ENCODE measurements around the gene TMEM255B. TPM values are rescaled to one million over a fixed set of nuclear protein-coding genes. Genes with fewer than 3 reads are reported as not detected.

The TMEM255B gene
- total RNA-seq, 1 donor from 2014 or later: 20.6 TPM

- no peak for DNase-seq (ENCODE audit: low spot score)
Measured at GRCh38 chr13:113768018-113768905, 9.2 kb downstream of the TMEM255B start.

GRCh38 chr13:113769106-113769505, 10.1 kb downstream of the TMEM255B start:
- DNase-seq (ENCODE audit: low spot score): no peak

DNA sequence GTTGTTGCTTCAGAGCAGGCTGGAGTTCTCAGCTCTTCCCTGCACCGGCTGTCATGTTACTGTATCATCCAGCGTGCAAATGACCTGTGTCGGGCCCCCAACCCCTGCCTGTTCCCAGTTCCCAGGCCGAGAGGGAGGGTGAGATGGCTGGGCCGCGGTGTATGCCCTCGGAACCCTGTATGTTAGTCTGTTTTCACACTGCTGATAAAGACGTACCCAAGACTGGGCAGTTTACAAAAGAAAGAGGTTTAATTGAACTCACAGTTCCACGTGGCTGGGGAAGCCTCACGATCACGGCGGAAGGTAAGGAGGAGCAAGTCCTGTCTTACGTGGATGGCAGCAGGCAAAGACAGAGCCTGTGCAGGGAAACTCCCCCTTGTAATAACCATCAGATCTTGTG, 10.9 kb downstream of the TMEM255B start:
- no peak for DNase-seq (ENCODE audit: low spot score)

DNA sequence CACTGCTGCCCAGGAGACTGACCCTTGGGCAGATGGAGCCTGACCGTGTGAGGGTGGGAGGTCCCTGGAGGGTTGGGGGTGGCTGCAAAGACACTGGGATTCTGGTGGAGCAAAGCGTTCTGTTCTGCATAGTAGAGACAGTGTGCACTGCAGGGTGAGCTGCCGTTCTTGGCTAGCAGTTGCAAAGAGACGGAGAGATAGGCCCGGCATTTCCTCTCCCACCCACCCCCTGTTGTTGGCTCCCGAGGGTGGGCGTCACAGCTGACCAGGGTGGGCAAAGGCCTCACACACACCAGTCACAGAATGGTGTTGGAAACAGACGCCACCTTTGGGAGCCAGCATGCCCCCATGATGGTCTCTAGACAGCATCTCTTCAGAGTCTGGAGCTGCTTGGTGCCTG, 11.4 kb downstream of the TMEM255B start:
- DNase-seq (ENCODE audit: low spot score): no peak

DNA sequence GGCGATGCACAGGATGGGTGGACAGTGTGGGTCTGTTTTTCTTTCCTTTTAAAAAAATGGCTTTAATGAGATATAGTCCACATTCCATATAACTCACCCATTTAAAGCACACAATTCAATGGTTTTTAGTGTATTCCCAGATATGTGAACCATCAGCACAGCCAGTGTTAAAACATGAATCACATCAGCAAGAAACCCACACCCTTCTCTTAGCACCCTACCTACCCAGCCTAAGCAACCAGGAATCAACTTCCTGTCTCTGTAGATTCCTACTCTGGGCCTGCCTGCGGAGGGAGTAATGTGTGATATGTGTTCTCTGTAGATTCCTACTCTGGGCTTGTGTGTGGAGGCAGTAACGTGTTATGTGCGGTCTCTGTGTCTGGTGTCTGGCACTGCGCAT, 11.9 kb downstream of the TMEM255B start:
- no peak for DNase-seq (ENCODE audit: low spot score)

- DNase-seq (ENCODE audit: low spot score): no peak
Measured at GRCh38 chr13:113771709-113772331, 12.8 kb downstream of the TMEM255B start.

DNA sequence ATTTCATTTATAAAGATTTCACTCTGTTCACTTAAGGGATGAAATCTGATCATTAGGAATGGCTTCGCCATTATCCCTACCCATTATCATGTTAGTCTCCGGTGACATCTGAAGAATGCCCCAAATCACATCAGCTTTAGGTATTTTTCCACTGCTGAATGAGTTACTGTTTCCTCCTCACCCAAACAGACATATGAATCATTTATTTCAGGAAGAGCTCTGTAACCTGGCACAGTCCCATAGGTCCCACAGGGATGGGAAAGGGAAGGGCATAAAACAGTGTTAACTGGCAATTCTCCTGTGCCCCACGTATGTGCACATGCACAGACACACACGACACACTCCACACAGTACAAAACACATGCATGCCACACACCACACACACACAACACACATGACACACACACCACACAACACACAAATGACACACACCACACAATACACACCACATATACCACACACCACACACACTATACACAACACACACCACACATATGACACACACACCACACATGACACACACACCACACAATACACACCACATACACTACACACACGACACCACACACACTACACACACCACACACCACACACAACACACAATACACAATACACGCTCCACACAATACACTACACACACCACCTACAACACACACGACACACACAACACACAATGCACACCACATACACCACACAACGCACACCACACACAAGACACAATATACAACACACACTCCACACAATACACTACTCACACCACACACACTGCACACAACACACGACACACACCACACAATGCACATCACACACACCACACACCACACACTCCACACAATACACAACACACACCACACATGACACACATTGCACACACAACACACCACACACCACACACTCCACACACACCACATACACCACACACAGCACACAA, 15.4 kb downstream of the TMEM255B start:
- no peak for DNase-seq (ENCODE audit: low spot score)

GRCh38 chr13:113775451-113776145, 16.6 kb downstream of the TMEM255B start:
- no peak for DNase-seq (ENCODE audit: low spot score)

GRCh38 chr13:113776231-113777125, 17.5 kb downstream of the TMEM255B start:
- DNase-seq (ENCODE audit: low spot score): no peak

GRCh38 chr13:113777311-113778260, 18.6 kb downstream of the TMEM255B start:
- no peak for DNase-seq (ENCODE audit: low spot score)

DNA sequence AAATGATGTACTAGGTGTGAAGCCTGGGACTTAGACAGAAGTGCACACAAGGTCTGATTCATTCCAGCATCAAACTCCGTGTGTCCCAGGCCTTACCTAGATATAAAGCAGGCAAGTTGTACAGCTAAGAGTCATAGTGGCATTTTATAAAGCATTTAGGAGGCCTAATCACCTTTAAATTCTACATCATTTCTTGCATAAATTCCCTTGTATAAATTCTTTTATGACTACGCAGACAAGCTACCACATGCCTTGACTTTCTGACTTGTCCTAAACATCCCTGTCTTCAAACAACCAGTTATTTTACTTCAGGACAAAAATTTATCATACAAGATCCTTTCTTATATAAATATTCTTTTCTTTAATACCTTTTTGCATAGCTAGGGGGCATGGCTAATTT, 22.5 kb downstream of the TMEM255B start:
- DNase-seq (ENCODE audit: low spot score): no peak

DNA sequence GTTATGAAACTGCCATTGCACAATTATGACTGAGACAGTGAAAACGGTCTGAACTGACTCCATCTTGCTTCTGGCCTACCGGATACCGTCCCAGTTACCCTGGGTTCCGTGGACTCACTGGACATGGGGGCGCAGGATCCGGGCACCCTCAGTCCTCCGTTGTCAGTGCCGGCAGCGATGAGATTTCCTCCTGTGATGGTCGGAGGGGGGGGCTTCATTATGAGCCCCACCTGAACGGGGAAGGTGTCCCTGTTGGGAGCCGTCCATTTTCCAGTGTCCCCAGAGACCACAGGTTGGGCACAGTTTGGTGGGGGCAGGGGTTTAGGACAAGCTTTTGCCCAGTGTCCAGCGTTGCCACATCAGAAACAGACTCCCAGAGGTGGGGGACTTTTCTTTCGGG, 23.4 kb downstream of the TMEM255B start:
- no peak for DNase-seq (ENCODE audit: low spot score)

- no peak for DNase-seq (ENCODE audit: low spot score)
Measured at GRCh38 chr13:113783200-113783881, 24.3 kb downstream of the TMEM255B start.

DNA sequence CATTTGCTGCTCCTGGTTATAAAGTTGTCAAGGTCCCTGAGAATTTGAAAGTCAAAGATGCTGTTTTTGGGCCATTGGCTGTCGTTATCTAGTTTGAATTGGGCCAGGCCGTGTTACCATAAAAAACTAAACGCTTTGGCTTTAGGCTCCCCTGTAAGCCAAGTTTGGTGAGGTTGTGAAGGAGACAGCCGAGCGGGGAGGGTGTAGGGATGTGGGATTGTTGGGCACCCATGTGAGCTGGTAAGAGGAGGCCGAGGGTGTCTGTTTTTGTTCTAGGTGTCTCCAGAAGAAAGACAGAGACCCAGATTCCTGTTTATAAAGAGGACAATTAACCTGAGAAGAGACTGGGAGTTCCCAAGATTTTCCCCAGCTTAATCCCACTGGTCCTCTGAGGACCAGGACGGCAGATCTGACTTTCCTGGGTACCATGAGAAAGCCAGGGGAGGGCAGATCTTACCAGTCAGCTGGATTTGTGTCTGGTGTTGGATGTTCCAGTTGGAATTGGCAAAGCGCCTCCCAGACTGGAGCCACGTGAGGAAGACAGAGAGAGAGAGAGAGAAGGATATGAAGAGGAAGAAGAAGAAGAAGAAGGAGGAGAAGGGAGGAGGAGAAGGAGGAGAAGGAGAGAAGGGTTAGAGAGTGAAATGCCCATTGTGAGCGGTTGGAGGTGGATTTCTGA, 25.1 kb downstream of the TMEM255B start:
- no peak for DNase-seq (ENCODE audit: low spot score)

GRCh38 chr13:113784645-113785024, 25.6 kb downstream of the TMEM255B start:
- no peak for DNase-seq (ENCODE audit: low spot score)

GRCh38 chr13:113785051-113786010, 26.3 kb downstream of the TMEM255B start:
- no peak for DNase-seq (ENCODE audit: low spot score)

DNA sequence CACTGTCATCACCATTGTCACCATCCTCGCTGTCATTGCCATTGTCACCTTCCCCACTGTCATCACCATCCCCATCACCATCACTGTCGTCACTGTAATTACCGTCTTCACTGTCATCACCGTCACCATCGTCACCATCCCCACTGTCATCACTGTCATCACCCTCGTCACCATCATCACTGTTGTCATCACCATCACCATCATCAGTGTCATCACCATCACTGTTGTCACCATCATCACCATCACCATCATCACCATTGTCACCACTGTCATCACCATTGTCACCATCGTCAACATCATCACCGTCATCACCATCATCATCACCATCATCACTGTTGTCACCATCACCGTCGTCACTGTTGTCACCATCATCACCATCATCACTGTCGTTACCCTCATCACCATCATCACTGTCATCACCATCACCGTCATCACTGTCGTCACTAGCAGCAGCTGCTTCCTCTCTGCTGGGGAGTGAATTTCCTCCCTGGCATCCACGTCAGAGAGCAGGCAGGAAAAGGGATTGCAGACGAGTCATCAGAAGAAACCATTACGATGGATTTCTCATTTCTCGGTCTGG, 27.3 kb downstream of the TMEM255B start:
- no peak for DNase-seq (ENCODE audit: low spot score)

All from ureter (tissue), 1 donor.